GM19193 (cell line): ENCODE measurements around the gene MAD1L1.

Experiments used
- POLR2A ChIP-seq: IDR thresholded peaks from 4 replicates; pipeline ENCODE4 v1.6.1; 2011; ENCODE audit not compliant: insufficient read depth, insufficient read length; ENCODE audit errors: extremely low read depth

The MAD1L1 gene

DNA sequence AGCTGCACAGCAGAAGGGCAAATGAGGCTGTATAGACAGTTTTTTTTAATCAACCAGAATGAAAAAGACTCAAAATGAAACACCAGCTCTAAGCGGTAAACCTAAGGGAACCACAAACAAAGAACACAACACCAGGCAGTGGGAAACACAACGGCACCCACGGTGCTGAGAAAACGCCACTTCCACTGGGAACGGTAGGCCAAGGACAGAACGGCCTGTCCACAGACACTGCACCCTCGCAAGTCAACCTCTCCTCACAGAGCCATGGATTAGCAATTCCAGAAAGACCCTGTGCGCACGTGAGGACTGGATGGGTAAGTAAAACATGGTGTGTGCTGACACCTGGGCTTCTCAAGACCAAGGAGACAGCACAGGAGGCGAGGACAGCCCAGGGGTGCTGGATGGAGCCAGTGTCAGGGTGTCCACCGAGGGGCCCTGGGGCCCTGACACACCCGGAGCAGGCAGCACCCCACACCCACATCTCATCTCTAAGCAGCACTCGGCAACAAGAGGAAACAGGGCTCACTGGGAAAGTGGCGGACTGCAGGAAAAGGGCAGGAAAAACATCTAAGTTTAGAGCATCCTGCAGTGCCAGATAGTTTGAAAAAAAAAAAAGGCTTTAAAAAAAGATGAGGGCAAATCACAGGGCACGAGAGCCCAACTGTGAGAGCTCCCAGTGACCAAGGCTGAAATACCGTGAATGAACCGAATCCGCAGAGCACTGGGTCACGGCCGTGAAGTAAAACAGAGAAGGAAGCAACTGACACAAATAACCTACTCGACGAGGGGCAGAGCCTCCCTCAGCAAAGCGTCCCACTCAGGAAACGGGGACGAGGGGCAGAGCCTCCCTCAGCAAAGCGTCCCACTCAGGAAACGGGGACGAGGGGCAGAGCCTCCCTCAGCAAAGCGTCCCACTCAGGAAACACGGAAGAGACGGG, 120.2 kb downstream of the MAD1L1 start:
- TF ChIP-seq POLR2A: no peak

DNA sequence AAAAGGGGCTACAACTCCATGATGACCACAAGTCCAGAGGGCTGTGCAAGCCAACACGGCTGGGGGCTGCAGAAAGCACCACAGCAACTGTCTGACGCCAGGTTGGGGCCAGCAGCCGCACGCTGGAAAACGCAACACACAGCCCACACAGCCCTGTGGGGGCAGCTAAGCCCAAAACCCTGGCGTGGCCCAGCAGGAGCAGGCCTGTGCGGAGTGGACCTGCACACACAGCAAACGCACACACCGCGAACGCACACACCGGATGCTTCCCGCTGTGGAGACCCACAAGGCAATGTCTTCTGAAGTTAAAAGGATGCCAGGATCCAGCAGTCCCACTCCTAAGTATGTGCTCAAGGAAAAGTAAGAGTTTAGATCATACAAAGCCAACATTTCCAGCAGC, 121.2 kb downstream of the MAD1L1 start:
- no peak for TF ChIP-seq POLR2A

DNA sequence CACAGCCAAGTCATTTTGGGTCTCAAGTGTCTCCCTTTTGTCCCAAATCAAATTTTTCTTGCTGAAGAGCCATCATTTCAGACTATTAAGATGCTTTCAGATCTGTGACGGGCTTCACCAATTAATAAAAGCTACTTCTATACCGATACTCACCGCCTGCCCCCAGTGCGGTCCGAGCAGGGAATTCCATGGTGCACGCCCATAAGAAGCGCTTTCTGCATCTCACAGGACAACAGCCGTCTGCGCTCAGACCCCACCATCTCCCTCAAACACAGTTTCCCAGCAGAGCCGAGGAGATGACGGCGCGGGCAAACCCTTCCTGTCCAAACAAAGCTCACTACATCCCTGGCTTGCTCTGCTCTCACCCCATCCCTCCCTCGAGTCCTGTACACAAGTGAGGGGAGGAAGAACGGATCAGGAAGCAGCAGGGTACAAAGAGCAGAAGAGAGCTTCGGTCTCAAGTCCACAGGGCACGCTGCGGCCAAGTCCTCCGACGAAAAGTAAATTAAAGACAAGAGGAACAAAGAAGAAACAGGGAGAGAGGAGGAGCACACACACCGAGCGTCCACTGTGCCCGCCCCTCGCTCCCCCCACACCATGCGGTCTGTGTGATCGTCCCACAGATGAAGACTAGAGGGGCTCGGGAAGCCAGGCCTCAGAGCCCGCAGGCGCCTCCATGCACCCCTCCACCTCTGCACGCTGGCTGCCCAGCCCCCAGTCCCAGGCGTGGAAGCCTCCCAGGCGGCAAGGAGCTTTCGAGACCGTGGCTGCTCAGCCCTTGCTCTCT, 121.9 kb downstream of the MAD1L1 start:
- TF ChIP-seq POLR2A: no peak

DNA sequence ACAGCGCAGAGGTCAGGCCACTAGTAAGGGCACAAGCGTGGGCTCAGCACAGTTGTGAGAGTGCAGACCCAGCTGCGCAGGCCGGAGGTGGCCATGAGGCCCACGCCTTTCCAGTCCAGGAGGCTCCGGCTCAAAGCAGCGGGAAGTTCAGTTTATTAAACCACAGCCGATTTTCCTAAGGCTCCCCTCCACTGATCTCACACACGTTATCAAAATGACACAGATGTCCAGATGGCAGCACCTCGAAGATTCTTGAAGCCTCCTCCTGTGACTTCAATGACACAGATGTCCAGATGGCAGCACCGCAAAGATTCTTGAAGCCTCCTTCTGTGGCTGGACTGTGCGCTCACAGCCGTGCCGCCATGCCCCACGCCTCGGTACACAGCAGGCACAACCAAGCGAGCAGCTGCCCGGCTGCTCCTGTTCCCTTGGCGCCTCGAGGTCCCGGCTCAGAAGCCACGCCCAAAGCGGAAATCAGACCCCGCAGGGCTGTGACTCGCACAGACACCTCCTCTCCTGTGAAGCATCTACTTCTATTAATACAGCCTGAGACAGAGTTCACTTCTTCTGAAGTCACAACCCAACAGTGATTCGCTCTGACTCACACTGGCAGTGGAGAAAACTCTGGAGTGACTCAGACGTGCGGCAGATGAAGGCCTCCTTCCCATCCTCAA, 122.7 kb downstream of the MAD1L1 start:
- no peak for TF ChIP-seq POLR2A

DNA sequence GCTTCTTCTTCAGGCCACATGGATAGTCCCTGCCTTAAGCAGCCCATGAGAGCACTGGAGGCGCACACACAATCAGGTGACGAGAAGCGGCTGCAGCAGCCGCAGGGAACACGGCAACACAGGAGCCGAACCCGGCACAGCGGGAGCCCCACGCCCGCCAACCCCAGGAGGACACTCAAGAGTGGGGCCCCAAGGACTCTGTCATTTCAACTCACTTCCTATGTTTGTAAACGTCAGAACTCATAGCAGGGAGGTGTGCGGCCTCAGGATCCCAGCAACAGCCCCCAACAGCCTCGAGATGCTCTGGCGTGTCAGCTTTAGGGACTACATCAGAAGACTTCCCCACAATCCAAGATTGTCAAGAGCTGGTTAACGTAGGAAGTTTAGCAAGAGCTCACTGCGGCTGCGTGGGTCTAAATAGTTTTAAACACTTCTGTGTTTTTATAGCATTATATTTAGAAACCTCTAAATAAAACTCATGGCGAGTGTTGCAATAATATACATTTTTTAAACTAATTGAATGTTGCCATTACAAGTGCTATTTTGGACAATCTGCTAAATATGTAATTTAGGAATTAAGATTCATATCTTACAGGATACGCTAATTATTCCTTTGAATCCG, 123.4 kb downstream of the MAD1L1 start:
- no peak for TF ChIP-seq POLR2A

DNA sequence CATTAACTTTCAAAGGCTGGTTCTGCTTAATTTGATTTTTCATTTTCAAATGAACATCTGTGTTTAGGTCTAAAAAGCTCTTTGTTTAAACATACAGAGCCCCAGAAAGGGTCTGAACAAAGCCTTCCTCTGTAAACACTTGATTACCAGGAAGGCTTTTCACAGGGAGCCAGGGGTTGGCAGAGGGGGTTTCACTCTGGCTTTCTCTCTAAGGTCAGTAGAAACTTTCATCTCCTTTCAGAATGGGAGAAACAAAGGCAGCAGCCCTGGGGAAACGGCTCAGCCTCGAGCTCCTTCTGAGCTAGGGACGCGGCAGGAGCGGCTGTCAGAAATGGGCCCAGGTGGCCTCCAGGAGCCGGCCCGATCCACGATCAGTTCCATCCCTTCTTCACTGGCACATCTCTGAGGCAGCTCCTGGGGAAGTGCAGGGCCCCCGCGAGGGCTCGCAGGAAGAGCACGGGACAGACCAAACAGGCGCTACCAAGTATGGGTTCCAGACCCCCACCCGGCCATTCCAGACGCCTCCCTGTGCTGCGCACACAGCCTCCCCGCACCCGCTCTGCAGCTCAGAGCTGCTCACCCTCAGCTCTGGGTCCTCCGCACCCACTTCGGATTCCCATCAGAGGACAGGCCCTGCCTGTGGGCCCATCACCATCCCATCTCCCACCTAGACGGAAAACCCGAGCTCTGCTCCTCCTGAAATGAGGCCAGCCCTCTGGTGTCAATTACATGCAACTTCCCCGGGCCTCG, 124.1 kb downstream of the MAD1L1 start:
- TF ChIP-seq POLR2A: no peak

DNA sequence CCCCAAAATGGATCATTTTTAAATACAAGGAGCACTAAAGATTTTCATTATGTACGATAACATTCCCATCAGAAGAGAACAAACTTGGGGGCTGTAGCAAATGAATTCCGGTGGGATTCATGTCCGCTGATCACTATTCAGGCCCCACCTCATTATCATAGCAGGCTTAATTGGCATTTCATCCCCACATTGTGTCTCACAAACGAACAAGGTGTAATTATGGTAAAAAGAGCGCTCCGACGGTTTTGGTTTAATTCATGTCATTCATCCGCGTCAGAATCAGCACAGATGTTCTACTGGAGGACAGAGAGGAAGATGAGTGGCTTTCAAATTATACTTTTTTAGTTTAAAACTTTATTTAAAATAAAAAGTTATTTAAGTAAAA, 124.7 kb downstream of the MAD1L1 start:
- no peak for TF ChIP-seq POLR2A

DNA sequence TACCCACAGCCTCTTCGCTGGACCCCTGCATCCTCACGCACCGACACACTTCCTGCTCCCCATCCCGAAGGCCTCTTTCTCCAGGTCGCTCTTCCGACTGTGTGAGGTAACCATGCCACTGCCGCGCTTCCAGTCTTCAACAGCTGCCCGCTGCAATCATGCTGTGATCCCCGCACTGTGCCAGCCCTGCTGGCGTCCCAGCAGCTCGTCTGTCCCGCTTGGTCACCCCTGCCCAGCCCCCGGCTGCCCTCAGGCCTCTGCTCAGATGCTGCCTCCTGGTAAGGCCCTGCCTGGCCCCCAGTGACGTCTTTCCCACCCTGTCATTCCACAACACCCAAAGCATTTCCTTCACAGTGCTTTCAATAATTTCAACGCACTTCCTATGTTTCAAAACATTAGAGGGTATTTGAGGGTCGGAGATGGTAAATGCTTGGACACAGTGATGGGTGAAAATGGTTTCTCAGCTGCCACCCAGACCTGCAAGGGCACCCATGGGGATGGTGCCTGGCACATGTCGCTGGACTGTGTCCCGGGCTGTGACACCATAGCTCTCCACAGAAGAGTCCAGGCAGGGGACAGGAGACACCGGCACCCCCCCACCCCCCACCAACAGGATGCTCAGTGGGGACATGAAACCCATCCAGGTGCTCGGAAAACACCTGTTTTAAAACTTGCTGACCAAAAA, 125.2 kb downstream of the MAD1L1 start:
- TF ChIP-seq POLR2A: no peak

DNA sequence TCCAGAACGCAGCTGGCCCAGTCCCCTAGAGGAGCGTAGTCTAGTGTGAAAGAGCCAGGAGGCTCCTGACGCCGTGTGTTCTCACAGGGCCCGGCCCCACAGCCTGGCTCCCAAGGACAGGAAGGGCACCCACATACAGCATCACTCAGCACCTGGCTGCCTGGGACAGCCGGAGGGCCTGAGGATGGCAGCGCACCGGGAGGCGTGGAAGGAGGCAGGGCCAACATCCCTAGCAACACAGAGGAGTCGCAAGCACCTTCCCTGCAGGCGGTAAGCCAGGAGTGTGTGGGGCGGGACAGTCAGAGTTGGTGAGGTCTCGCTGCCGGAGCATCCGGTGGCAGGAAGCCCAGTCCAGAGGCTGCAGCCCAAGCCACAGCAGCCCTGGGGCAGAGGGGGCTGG, 125.8 kb downstream of the MAD1L1 start:
- TF ChIP-seq POLR2A: no peak

DNA sequence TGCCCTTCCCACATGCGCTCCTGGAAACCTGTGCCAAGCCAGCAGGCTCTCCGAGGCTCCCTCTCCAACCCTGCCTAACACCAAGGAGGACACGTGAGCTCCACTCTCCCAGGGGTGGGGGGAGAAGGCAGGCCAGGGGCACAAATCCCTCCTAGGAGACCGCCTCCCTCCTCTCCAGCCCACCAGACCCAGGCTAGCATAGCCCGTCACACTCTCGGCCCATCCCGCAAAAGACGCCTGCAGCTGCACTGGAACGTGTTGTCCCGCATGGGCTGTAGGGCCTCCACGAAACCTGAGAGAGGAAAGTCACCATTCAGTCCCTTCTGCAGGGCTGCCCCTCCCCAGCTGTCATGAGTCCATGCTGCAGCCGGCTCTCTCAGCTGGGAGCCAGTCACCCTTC, 126.3 kb downstream of the MAD1L1 start:
- TF ChIP-seq POLR2A: no peak

DNA sequence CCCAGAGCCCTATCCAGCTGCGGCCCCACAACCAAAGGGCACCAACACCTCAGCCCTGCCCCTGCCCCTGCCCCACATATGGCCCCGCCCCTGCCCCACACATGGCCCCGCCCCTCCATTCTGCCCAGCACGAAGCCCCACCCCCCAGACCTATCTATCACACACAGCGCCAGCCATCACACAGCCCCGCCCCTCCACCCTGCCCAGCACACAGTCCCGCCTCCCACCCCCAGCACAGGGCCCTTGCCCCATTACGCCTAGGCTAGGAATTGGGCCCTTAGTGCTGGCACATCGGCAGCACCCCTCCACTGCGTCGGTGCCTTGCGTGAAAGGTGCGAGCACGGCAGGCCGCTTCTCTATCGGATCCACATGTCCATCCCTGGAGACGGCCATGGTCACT, 126.8 kb downstream of the MAD1L1 start:
- no peak for TF ChIP-seq POLR2A

DNA sequence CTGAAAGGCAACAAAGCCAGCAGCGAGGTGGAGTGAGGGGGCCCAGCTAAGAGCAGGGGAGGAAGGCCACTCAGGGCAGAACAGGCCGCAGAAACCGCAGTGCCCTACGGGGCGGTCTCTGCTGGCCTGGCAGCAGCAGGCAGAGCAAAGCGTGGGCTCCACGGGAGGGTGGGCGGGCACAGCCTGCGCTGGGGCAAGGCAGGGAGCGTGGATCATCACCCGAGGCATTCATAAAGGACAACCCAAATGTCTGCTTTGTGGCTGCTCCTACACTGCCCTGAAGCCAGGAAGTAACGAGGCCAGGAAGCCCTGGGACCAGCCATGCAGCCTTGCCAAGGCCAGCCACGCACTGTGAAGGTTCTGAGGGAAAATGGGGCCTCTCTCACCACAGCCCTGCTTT, 127.5 kb downstream of the MAD1L1 start:
- no peak for TF ChIP-seq POLR2A

DNA sequence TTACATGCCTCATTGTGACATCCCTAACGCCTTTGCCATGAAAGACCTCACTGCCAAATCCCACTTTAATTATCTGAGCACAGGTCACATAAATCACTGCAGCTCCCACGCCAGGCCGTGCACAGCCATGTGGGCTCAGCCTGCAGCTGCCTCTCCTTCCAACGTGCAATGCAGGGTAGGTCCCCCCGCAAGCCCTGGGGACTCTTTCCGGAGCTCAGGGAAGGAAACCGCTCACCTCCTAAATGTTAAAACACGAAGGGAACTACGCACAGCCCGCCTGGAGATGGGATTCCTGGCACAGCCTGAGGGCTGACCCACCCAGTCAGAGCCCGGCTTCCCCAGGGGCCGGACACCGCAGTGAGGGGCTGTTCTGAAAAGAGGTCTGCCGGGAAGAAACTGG, 128.0 kb downstream of the MAD1L1 start:
- TF ChIP-seq POLR2A: no peak
